ENCODE results near the gene VARS2.

VARS2 gene

GRCh38 chr6:30894935-30895334 is 19.1 kb upstream of the VARS2 start:
- ATAC-seq: no peak

DNA sequence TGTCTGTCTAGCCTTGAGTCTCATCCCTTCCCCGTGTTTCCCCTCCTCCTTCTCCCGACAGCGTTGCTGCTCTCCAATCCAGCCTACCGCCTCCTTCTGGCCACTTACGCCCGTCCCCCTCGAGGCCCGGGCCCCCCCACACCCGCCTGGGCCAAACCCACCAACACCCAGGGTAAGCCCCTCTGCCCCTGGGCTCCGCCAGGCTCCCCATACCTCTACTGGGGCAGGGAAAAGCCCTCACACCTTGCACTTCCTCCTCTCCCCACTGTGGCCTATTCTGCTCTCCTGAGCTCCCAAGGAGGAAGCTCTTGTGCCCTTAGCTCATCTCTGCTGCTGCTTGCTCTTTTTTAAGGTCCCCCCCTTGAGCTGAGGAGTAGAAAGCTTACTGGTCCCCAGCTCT is 18.7 kb upstream of the VARS2 start:
- TF ChIP-seq, protein P1, sequence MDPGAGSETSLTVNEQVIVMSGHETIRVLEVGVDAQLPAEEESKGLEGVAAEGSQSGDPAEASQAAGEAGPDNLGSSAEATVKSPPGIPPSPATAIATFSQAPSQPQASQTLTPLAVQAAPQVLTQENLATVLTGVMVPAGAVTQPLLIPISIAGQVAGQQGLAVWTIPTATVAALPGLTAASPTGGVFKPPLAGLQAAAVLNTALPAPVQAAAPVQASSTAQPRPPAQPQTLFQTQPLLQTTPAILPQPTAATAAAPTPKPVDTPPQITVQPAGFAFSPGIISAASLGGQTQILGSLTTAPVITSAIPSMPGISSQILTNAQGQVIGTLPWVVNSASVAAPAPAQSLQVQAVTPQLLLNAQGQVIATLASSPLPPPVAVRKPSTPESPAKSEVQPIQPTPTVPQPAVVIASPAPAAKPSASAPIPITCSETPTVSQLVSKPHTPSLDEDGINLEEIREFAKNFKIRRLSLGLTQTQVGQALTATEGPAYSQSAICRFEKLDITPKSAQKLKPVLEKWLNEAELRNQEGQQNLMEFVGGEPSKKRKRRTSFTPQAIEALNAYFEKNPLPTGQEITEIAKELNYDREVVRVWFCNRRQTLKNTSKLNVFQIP (CRISPR knock-in tag; IDR thresholded peaks at IDR 0.05; ENCODE audit: borderline replicate concordance, low read depth): no peak
- no peak for TF ChIP-seq CSDC2 (CRISPR knock-in tag; IDR thresholded peaks at IDR 0.05)
- ATAC-seq: no peak

More at GRCh38 chr6:30894935-30895334, 19.1 kb upstream of the VARS2 start:
- TF ChIP-seq, protein P2, sequence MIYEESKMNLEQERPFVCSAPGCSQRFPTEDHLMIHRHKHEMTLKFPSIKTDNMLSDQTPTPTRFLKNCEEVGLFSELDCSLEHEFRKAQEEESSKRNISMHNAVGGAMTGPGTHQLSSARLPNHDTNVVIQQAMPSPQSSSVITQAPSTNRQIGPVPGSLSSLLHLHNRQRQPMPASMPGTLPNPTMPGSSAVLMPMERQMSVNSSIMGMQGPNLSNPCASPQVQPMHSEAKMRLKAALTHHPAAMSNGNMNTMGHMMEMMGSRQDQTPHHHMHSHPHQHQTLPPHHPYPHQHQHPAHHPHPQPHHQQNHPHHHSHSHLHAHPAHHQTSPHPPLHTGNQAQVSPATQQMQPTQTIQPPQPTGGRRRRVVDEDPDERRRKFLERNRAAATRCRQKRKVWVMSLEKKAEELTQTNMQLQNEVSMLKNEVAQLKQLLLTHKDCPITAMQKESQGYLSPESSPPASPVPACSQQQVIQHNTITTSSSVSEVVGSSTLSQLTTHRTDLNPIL (CRISPR knock-in tag; IDR thresholded peaks at IDR 0.05; ENCODE audit: low read depth): no peak
- TF ChIP-seq ZFP3 (CRISPR knock-in tag; IDR thresholded peaks at IDR 0.05) (no peak), TSHZ2 (CRISPR knock-in tag; IDR thresholded peaks at IDR 0.05) (no peak), ZFP30 (CRISPR knock-in tag; IDR thresholded peaks at IDR 0.05) (no peak), TOX (CRISPR knock-in tag; IDR thresholded peaks at IDR 0.05; ENCODE audit: borderline replicate concordance) (no peak), ISL1 (CRISPR knock-in tag; IDR thresholded peaks at IDR 0.05) (no peak), BACH2 (CRISPR knock-in tag; IDR thresholded peaks at IDR 0.05; ENCODE audit: borderline replicate concordance) (no peak), ZNF70 (CRISPR knock-in tag; IDR thresholded peaks at IDR 0.05) (no peak)

GRCh38 chr6:30896541-30896940 is 17.5 kb upstream of the VARS2 start:
- no peak for ATAC-seq
- TF ChIP-seq TSHZ2 (CRISPR knock-in tag; IDR thresholded peaks at IDR 0.05) (no peak), ZFP3 (CRISPR knock-in tag; IDR thresholded peaks at IDR 0.05) (no peak), ZNF70 (CRISPR knock-in tag; IDR thresholded peaks at IDR 0.05) (no peak), TCF4 (CRISPR knock-in tag; IDR thresholded peaks at IDR 0.05; ENCODE audit: borderline replicate concordance) (no peak), SNAI2 (CRISPR knock-in tag; IDR thresholded peaks at IDR 0.05) (no peak), GLIS3 (CRISPR knock-in tag; IDR thresholded peaks at IDR 0.05) (no peak), ZNF565 (CRISPR knock-in tag; conservative IDR thresholded peaks at IDR 0.05; ENCODE audit: low read depth) (no peak), CSDC2 (CRISPR knock-in tag; IDR thresholded peaks at IDR 0.05) (no peak), ARNTL (CRISPR knock-in tag; IDR thresholded peaks at IDR 0.05; ENCODE audit: borderline replicate concordance, low read depth) (no peak), ZFP30 (CRISPR knock-in tag; IDR thresholded peaks at IDR 0.05) (no peak), ZNF8 (CRISPR knock-in tag; IDR thresholded peaks at IDR 0.05) (no peak), PATZ1 (CRISPR knock-in tag; IDR thresholded peaks at IDR 0.05; ENCODE audit: borderline replicate concordance) (no peak), ESRRG (CRISPR knock-in tag; IDR thresholded peaks at IDR 0.05) (no peak), RARB (CRISPR knock-in tag; IDR thresholded peaks at IDR 0.05) (no peak)
- TF ChIP-seq, protein P2 (CRISPR knock-in tag; IDR thresholded peaks at IDR 0.05; ENCODE audit: low read depth): no peak

Measured in SK-N-SH treated with all-trans-retinoic acid at 6 μM for 48 hours (cell line).